Measurements from ENCODE around the gene PSMG4.

PSMG4 gene

GRCh38 chr6:3292431-3293197 is 33.9 kb downstream of the PSMG4 start:
- DNase-seq (no peak), ATAC-seq (no peak)
- H3K36me3 Mint-ChIP-seq (ENCODE audit: low read depth): no peaks in the 10 kb centered on the region
- no peaks in the 10 kb centered on the region for H3K4me1 Mint-ChIP-seq
- no peaks in the 10 kb centered on the region for H3K27me3 Mint-ChIP-seq
- H3K4me3 Mint-ChIP-seq: no peak overlapping the region
- no peaks in the 10 kb centered on the region for H3K9me3 Mint-ChIP-seq
- no peak overlapping the region for H3K27ac Mint-ChIP-seq

- H3K27me3 Mint-ChIP-seq: no peaks in the 10 kb centered on the region
- no peak overlapping the region for H3K4me3 Mint-ChIP-seq
- ATAC-seq (no peak), DNase-seq (no peak)
- no peaks in the 10 kb centered on the region for H3K36me3 Mint-ChIP-seq (ENCODE audit: low read depth)
- H3K4me1 Mint-ChIP-seq: no peaks in the 10 kb centered on the region
- H3K27ac Mint-ChIP-seq: no peak overlapping the region
- H3K9me3 Mint-ChIP-seq: no peaks in the 10 kb centered on the region
Observed at GRCh38 chr6:3293271-3294155, 34.8 kb downstream of the PSMG4 start.

- Mint-ChIP-seq H3K4me3 (no peak overlapping the region), H3K27ac (no peak overlapping the region), H3K9me3 (no peaks in the 10 kb centered on the region), H3K27me3 (no peaks in the 10 kb centered on the region), H3K36me3 (ENCODE audit: low read depth) (no peaks in the 10 kb centered on the region), H3K4me1 (no peaks in the 10 kb centered on the region)
- ATAC-seq: no peak
- DNase-seq: no peak
Observed at GRCh38 chr6:3294396-3294795, 35.6 kb downstream of the PSMG4 start.

GRCh38 chr6:3294921-3295871 is 36.4 kb downstream of the PSMG4 start:
- H3K27ac Mint-ChIP-seq: no peak overlapping the region
- no peaks in the 10 kb centered on the region for H3K9me3 Mint-ChIP-seq
- H3K4me3 Mint-ChIP-seq: no peak overlapping the region
- ATAC-seq (no peak), DNase-seq (no peak)
- no peaks in the 10 kb centered on the region for H3K36me3 Mint-ChIP-seq (ENCODE audit: low read depth)
- no peaks in the 10 kb centered on the region for H3K4me1 Mint-ChIP-seq
- H3K27me3 Mint-ChIP-seq: no peaks in the 10 kb centered on the region

- Mint-ChIP-seq H3K27ac (no peak overlapping the region), H3K9me3 (no peaks in the 10 kb centered on the region), H3K36me3 (ENCODE audit: low read depth) (no peaks in the 10 kb centered on the region), H3K4me1 (no peaks in the 10 kb centered on the region), H3K4me3 (no peak overlapping the region), H3K27me3 (no peaks in the 10 kb centered on the region)
- no peak for DNase-seq
- no peak for ATAC-seq
Observed at GRCh38 chr6:3296078-3296477, 37.3 kb downstream of the PSMG4 start.

- no peak for DNase-seq
- Mint-ChIP-seq H3K4me3 (no peak overlapping the region), H3K9me3 (no peaks in the 10 kb centered on the region), H3K27ac (no peak overlapping the region), H3K27me3 (no peaks in the 10 kb centered on the region), H3K4me1 (no peaks in the 10 kb centered on the region), H3K36me3 (ENCODE audit: low read depth) (no peaks in the 10 kb centered on the region)
- ATAC-seq: no peak
Observed at GRCh38 chr6:3296537-3296936, 37.8 kb downstream of the PSMG4 start.

GRCh38 chr6:3297006-3297405 is 38.3 kb downstream of the PSMG4 start:
- Mint-ChIP-seq H3K27ac (no peak overlapping the region), H3K9me3 (no peaks in the 10 kb centered on the region), H3K4me1 (no peaks in the 10 kb centered on the region), H3K4me3 (no peak overlapping the region), H3K36me3 (ENCODE audit: low read depth) (no peaks in the 10 kb centered on the region), H3K27me3 (no peaks in the 10 kb centered on the region)
- no peak for ATAC-seq
- no peak for DNase-seq

- Mint-ChIP-seq H3K36me3 (ENCODE audit: low read depth) (no peaks in the 10 kb centered on the region), H3K4me3 (no peak overlapping the region), H3K4me1 (no peaks in the 10 kb centered on the region), H3K27me3 (peaks cover 1% of the 10 kb centered on the region), H3K9me3 (no peaks in the 10 kb centered on the region), H3K27ac (no peak overlapping the region)
- no peak for ATAC-seq
- no peak for DNase-seq
Observed at GRCh38 chr6:3297909-3298308, 39.2 kb downstream of the PSMG4 start.

- no peaks in the 10 kb centered on the region for H3K9me3 Mint-ChIP-seq
- peaks cover 6% of the 10 kb centered on the region for H3K27me3 Mint-ChIP-seq
- H3K27ac Mint-ChIP-seq: no peak overlapping the region
- no peak for ATAC-seq
- no peak for DNase-seq
- no peaks in the 10 kb centered on the region for H3K36me3 Mint-ChIP-seq (ENCODE audit: low read depth)
- H3K4me3 Mint-ChIP-seq: no peak overlapping the region
- no peaks in the 10 kb centered on the region for H3K4me1 Mint-ChIP-seq
Observed at GRCh38 chr6:3299221-3299620, 40.5 kb downstream of the PSMG4 start.

GRCh38 chr6:3301506-3301905 is 42.8 kb downstream of the PSMG4 start:
- no peak overlapping the region for H3K4me3 Mint-ChIP-seq
- H3K27me3 Mint-ChIP-seq: peaks cover 6% of the 10 kb centered on the region
- no peaks in the 10 kb centered on the region for H3K36me3 Mint-ChIP-seq (ENCODE audit: low read depth)
- no peak overlapping the region for H3K27ac Mint-ChIP-seq
- H3K4me1 Mint-ChIP-seq: no peaks in the 10 kb centered on the region
- no peaks in the 10 kb centered on the region for H3K9me3 Mint-ChIP-seq
- ATAC-seq: no peak
- no peak for DNase-seq

- H3K4me1 Mint-ChIP-seq: no peaks in the 10 kb centered on the region
- ATAC-seq: no peak
- no peak overlapping the region for H3K27ac Mint-ChIP-seq
- H3K27me3 Mint-ChIP-seq: peaks cover 6% of the 10 kb centered on the region
- no peak for DNase-seq
- H3K4me3 Mint-ChIP-seq: no peak overlapping the region
- H3K9me3 Mint-ChIP-seq: no peaks in the 10 kb centered on the region
- H3K36me3 Mint-ChIP-seq (ENCODE audit: low read depth): no peaks in the 10 kb centered on the region
Observed at GRCh38 chr6:3303795-3304411, 45.2 kb downstream of the PSMG4 start.

- DNase-seq (no peak), ATAC-seq (no peak)
- Mint-ChIP-seq H3K4me3 (no peak overlapping the region), H3K27me3 (peaks cover 6% of the 10 kb centered on the region), H3K36me3 (ENCODE audit: low read depth) (no peaks in the 10 kb centered on the region), H3K4me1 (no peaks in the 10 kb centered on the region), H3K27ac (no peak overlapping the region), H3K9me3 (no peaks in the 10 kb centered on the region)
Observed at GRCh38 chr6:3304500-3305215, 45.9 kb downstream of the PSMG4 start.

- DNase-seq (no peak), ATAC-seq (no peak)
- H3K27ac Mint-ChIP-seq: no peak overlapping the region
- H3K9me3 Mint-ChIP-seq: no peaks in the 10 kb centered on the region
- H3K27me3 Mint-ChIP-seq: peaks cover 6% of the 10 kb centered on the region
- H3K4me3 Mint-ChIP-seq: no peak overlapping the region
- no peaks in the 10 kb centered on the region for H3K4me1 Mint-ChIP-seq
- H3K36me3 Mint-ChIP-seq (ENCODE audit: low read depth): no peaks in the 10 kb centered on the region
Observed at GRCh38 chr6:3305216-3305565, 46.4 kb downstream of the PSMG4 start.

GRCh38 chr6:3305831-3306230 is 47.1 kb downstream of the PSMG4 start:
- Mint-ChIP-seq H3K27me3 (peaks cover 6% of the 10 kb centered on the region), H3K36me3 (ENCODE audit: low read depth) (no peaks in the 10 kb centered on the region), H3K4me3 (no peak overlapping the region), H3K9me3 (no peaks in the 10 kb centered on the region), H3K4me1 (no peaks in the 10 kb centered on the region), H3K27ac (no peak overlapping the region)
- no peak for DNase-seq
- ATAC-seq: no peak

All from activated naive CD8-positive, alpha-beta T cell treated with anti-CD3 and anti-CD28 coated beads, Interleukin-2, amount 50 U/mL, for 24 hours (primary cell).